ENCODE results near the gene TCF4.

- no peak for TF ChIP-seq EZH2 (IDR thresholded peaks at IDR 0.05; ENCODE audit: borderline replicate concordance, low read depth, low read length, poor library complexity, severe bottlenecking)
- peak; percentile 86 for TF ChIP-seq CTCF (conservative IDR thresholded peaks at IDR 0.05; ENCODE audit: low read depth, low read length)
Observed at GRCh38 chr18:55384551-55385275, 203.3 kb downstream of the TCF4 start.

Data from A673 (cell line).